ENCODE results near the gene CARHSP1.
"Not testable (repeated sequence)": the region's sequence is repeated elsewhere in the genome, so short reads cannot be mapped to it uniquely, and the experiment has no call there.

The CARHSP1 gene

DNA sequence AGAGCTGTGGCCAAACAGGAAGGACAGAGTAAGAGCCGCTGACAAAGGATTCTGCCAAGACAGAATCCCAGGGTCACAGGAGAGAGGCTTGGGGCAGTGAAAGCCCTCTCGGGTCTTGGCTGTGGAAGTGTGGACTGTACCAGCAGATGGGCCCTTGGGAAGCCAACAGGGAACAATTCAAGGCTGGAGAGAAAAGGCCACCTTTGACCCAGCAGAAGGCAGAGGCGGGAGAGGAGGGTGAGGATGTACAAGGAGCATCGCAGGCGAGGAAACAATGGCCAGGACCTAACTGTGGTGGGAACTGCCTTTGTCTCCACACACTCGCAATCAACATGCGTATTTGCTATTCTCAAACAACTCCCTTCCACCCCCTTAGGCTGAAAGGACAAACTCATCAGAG is 15.7 kb downstream of the CARHSP1 start:
- no peak for DNase-seq

DNA sequence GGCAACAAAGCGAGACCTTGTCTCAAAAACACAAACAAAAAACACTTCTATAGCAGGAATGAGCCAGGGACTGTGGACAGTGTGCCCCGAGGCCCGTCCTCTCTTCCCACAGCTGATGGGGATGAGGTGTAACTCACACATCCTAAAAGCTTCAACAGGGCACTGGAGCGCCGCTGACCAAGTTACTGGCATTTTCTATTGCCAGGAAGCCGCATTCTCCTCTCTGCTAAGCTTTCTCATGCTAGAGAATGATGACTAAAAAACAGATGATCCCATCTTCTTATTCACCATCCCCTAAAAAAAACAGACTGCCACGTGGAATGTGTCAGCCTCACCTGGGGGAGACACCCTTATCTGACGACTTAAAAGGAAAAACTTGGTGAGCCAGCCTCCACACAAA is 16.3 kb downstream of the CARHSP1 start:
- no peak for DNase-seq

DNA sequence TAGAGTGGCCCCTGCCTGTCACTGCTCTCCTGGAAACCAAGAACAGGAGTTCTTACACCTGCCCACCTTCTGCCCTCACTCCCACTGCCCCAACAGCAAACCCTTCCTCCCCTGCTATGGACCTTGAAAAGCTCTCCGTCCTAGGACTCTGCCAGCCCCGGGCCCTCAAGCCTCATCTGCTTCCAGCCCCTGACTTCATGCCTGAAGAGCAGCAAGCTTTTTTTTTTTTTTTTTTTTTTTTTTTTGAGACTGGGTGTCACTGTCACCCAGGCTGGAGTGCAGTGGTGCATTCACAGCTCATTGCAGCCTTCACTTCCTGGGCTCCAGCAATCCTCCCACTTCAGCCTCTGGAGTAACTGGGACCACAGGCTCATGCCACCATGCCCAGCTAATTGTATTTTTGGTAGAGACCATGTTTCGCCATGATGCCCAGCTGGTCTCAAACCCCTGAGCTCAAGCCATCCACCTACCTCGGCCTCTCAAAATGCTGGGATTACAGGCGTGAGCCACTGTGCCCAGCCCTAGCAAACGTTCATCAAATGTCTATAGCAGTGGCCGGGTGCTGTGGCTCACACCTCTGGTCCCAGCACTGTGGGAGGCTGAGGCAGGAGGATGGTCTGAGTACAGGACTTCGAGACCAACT is 16.9 kb downstream of the CARHSP1 start:
- no peak for DNase-seq

DNA sequence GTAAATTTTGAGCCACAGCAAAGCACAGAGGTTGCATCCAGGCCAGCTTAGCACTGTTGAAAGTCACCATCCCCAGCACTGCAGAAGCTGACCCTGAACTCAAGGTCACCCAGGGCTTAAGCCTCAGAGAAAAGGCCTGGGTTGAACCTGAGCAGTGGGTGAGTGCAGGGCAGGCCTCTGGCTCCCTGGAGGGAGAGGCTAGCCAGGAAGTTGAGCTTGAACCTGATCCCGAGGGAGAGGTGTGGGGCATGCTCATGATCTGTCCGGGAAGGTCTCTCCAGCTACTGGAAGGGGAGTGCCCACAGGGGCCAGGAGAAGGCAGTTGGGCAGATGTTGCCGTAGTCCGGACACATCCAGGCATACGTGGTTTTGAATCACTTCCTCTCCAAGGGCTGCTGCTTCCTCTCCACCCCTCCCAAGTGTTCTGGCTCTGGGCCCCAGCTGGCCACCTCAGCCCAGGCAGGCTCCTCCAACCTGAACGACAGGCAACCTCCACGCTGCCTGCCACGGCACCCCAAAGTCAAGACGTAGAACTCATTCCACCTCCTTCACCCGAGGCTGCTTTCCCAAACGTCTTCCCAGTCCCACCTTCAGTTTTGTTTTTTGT is 18.4 kb downstream of the CARHSP1 start:
- peak; percentile 59 to 77 for DNase-seq

DNA sequence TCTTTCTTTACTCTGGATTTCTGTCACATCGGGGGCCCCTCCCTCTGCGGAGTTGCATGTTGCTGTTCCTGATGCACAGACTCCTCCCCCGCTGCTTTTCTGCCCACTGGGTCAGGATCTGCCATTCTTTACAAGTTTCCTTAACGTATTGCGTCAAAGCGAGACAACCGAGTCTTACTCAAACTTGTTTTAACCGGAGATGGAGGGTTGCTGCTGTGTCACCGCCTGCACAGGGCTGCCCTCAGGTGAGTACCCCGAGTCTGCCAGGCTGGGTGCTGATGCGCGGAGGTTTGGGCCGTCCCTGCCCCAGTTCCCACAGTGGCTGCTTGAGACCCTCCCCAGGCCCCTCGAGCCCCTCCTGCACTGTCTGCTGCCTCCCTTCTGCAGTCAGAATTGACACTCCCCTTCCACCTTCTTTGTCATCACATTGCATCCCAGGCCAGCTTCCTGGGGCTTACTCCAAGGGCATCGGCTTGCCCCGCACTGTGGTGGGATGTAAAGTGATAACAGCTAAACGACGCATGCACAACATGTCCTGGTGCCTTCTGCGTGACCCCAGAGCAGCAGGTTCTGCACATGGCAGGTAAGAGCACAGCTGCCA is 19.3 kb downstream of the CARHSP1 start:
- no peak for DNase-seq

DNA sequence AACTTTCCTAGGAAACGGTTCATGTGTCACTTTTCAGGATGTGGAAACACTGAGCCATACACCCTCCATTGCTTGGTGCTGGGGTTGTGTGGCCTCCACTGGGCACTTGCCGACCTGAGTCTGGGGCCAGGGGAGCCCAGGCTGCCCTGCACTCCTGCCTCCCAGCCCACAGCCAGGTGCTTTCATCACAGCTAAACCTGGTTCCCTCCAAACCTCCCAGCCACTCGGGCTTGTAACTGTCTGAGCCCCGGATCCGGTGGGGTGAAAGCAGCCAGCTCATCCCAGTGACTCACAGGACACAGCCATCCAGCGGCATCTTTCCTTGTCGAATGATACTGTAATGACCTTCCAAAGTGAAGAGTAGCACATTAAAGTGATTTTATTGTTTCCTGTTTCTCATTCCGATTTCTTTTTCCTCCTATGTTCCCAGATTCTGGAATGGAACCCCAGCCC is 19.8 kb downstream of the CARHSP1 start:
- no peak for DNase-seq

DNA sequence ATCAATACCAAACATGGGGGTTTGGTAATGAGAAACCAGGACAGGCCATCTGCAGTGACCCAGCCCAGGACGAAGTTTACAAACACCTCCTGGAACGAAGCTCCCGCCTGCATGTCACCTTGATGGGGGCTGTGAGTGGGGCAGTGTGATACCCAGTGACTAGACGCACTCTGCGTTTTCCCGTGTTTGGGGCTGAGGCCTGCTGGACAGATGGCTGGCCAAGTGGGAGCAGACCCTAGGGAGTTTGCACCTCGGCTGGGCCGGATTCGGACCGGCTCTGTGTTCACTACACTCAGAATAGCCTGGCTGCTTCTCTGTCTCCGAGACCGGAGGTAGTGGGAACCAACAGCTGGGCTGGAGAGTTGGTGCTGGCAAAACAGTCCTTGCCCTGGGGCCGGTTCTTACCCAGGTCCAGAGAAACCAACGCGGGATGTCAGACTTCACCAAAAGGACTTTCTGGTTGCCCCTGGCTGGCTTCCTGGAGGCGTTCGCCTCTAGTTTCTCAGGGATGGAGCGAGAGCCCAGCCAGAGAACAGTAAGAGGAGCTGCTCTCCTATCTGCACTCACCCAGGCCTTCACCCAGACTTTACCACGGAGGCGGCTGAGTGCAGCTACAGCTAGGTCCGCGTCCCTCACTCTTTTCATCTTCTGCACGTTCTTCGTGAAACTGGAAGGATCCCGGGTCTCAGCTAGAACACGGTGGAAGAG is 20.4 kb downstream of the CARHSP1 start:
- no peak for DNase-seq

DNA sequence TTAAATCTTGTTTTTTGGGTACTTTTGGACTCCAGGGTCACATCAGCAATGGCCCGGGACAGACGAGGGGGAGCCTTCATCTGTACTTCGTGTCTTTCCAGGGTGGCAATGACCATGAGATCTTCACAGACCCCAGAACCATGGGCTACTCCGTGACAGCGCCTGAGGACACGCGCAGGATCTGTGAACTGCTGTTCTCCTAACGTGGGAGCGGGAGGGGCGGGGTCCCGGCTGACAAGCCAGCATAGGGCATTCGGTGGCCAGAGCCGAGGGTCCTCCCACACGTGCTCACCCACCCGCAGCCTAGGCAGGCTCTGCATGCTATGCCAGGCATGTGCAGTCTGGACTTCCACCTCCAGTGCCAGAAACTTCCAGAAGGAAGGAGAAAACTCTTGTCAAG is 21.2 kb downstream of the CARHSP1 start:
- no peak for DNase-seq

DNA sequence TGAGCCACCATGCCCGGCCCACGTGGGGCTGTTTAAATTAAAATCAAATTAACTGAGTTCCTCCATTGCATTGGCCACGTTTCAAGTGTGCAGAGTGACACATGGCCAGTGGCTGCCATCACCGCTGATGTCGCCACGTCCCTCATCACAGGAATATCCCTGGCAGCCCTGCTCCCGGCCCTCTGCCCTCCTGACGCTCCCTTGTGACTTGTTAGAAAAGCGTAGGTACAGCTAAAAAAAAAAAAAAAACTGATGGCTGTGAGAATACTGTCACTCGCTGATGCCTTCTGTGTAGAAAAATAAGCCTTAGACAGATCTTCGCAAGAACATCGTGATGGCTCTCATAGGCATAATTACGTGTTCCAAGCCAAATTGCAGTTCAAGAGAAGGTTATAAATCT is 21.7 kb downstream of the CARHSP1 start:
- DNase-seq, result no peak

DNA sequence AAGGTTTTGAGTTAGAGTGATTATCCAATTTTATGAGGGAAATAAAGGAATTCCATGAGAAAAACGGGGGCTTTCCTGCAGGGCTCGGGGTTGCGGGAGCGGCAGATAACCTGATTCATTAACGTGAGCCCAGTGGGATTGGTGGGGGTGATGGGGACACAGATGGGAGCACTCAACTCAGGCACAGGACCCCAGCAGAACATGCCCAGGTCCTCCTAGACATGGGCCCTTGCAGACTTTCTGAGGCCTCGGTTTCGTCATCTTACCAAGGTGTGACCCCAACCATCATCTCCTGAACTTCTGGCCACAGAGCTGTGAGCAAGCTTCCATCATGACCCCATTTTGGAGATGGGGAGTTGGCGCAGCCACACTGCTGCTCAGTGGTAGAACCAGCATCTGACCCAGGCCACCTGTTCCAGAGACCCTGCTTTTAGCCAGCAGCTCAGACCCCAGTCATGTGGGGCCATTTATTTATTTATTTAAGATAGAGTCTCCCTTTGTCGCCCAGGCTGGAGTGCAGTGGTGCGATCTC is 22.3 kb downstream of the CARHSP1 start:
- no peak for DNase-seq

DNA sequence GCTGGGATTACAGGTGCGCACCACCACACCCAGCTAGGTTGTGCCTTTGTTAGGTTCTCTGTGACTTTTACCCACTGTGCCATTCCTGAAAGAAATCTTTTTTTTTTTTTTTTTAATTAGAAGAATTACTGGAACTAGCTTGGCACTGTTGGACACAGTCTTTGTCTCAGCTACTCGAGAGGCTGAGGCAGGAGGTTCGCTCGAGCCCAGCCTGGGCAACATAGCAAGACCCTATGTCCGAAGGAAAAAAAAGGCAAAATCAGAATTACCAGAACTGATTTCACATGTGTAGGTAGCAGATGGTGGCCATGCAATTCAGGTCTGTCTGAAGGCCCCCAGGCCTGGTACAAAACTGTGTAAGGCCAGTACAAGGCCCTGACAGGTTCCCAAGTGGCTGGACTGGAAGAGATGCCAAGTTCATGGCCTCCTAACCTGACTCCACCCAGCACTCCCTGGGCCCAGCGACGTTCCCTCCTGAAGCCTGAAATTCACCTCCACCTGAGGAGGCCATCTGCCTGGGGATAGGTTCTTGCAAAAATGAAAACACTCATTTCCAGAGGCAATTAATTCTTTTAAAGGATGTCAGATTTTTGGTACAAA is 23.0 kb downstream of the CARHSP1 start:
- no peak for DNase-seq

DNA sequence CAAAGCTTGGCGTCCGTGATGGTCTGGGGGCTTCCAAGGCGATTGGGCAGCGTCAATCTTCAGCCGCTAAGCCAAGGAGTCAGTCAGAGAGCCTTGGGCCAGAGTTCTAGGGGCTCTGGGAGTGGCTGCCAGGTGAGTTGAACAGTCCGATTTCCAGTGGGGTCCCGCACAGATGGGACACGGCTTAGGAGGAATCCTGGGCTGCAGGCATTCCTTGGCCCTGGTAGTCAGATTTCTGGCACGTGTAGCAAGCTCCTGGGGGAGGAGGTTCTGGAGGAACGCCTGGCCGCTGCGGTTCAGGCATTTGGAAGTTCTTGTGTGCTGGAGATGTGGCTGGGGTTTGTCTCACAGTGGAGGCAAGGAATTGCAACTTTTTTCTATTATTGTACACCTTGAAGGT is 25.5 kb downstream of the CARHSP1 start:
- DNase-seq, result not testable (repeated sequence)

DNA sequence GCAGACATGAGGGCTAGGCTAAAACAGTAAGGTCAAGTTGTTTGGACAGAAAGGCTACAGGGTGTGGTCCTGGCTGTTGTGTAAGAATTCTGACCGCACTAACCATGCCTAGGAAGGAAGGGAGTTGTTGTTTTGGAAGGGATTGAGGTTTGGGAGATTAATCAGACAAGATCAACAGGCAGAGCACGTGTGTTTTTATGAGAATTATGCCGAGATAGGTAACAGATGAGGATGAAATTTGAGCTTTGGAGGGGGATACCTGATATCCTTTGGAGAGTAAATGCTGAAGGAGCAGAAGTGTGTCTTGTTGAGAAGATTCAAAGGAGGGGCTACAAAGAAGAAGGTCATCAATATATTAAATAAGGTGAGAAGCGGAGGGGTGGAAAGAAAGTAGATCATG is 26.8 kb downstream of the CARHSP1 start:
- not testable (repeated sequence) for DNase-seq

DNA sequence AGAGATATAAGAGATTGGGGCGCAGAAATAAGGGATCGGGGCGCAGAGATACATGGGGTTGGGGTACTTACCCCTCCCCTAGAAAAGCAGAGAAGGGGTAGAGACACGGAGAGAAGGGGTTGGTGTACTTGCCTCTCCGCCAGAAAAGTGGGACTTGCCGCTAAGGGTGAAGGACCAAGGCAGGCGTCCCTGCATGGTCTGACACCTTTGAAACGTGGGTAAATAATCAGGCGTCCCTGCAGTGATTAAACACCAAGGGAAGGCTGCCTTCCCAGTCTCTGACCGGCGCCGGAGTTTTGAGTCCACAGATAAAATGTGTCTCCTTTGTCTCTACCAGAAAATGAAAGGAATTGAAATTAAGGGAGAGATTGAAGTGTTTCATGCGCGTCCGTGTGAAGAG is 31.2 kb downstream of the CARHSP1 start:
- DNase-seq, result not testable (repeated sequence)

DNA sequence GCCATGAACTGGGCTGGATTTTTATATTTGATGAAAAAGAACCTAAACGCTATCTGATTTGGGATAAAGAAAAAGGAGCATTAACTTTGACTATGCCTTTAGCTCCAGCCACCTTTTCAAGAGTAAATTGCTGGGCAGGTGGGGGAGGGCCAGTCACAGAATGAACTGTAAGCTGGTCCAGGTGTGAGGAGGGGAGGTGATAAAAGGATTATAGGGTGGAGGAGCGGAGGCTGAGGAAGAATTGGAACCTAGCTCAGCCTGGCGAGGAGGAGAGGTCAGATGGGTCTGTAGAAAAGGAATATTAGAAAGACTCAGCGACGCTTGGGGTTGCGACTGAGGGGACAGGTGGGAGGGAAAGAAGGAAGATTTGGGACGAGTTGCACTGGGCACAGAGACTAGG is 32.0 kb downstream of the CARHSP1 start:
- DNase-seq, result not testable (repeated sequence)

DNA sequence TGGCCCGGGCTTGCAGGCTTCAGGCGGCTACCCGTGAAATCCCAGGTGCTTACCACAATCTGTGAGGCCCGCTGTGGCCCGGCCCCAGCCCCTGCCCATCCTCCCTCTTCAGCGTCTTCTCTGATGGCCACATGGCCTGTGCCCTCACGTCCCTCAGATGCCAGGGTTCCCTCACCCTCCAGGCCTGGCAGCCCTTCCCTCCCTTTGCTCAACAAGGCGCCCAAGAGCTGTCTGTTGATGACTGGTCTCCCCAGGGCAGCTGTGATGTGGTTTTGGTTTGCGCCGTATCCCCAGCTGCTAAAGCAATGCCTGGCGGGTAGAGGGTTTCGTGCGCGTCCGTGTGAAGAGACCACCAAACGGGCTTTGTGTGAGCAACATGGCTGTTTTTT is 36.1 kb downstream of the CARHSP1 start:
- no peak for DNase-seq

DNA sequence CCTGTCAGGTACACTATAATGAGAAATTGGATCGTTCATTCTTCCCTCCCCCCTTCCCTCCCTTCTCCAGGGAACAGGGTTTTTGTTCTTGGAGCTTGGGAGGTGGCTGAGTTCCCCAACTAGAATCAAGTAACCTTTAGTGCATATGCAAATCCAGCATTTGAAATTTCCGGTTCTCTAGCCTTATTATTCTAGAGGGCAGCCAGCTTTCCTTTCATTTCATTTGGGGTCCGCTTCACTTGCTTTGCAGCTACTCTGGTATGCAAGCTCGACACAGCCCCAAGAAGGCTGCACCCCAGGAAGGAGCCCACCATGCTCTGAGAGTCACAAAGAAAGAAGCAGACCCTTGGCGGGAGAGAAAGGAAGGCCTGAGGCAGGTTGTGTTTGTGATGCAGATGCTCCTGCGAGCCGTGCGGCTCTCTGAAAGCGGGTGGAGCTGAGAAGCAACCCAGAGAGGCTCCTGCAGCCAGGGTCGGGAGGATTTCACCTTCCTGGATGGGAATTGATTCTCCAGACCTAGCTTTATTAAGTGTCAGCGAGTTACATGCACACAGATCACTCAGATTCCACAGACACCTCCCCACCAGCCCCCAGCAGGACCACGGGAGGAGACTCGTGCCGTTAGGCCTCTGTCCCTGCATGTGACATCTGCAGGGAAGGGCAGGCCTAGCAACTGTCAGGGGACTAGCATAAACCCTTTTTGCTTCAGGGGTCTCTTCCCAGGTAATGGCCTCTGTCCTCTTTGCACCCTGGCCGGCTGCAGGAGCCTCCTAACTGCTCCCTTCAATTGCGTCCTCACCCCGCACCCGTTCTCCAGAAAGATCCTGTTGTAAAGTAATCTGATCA is 36.7 kb downstream of the CARHSP1 start:
- DNase-seq, result no peak

DNA sequence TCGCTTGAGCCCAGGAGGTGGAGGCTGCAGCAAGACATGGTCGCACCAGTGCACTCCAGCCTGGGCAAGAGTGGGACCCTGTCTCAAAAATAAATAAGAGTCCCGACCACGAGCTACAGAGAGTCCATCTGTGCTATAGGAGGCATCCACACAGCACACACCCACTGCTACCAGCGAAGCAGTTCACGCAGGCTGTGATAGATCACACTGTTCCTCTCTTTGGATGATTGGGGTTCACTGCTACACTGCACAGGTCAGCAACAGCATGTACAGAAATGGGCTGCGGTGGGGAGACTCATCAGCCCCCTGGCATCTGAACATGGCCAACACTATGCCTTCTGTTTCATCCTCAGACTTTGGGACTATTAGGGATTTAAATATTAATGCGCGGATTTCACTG is 37.4 kb downstream of the CARHSP1 start:
- DNase-seq, result no peak

DNA sequence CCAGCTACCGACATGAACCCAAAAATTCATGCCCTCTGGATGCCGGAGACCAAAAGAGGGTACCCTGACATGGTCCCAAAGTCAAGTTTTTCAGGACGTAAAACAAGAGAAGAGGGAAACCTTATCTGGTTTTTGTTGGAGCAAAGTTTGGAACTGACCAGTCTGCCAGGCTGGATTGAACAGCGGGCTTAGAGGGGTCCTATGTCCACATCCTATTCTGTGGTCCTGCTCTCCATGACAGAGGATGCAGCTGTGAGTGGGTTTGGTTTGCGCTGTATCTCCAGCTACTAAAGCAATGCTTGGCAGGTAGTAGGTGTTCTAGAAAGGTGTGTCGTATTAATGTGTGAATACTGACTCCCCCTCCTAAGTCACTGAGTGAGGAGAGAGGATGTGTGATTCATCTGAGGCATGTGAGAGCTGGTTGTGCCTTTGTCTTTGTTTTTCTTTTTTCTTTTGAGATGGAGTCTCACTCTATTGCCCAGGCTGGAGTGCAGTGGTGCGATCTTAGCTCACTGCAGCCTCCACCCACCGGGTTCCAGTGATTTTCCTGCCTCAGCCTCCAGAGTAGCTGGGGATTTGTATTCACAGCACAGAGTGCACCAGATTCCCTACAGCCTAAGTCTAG is 40.2 kb downstream of the CARHSP1 start:
- no peak for DNase-seq

DNA sequence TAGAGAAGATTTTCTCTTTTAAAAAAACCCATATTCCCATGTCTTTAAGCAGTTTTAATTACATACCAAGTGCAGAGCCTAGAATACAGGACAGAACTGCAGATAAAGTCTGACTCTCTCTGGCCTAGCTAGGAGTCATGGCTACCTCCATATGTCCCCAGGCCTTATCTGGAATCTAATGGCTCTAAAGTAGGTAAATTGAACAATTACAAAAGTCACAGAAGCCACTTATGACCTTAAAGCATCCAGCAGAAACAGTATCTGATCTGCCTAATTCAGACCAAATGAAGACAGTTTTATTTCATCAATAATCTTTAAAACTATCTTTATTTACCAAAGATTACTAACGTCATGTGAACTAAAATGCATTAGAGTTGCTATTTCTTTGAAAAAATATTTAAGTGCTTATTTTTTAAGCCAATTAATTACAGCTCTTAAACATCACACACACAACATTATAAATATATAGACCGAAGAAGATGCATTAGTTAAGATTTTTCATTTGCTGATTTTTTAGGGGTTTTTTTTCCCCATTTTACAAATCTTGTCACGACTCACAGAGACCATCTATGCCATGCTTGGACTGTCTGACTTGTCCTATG is 42.4 kb downstream of the CARHSP1 start:
- no peak for DNase-seq

DNA sequence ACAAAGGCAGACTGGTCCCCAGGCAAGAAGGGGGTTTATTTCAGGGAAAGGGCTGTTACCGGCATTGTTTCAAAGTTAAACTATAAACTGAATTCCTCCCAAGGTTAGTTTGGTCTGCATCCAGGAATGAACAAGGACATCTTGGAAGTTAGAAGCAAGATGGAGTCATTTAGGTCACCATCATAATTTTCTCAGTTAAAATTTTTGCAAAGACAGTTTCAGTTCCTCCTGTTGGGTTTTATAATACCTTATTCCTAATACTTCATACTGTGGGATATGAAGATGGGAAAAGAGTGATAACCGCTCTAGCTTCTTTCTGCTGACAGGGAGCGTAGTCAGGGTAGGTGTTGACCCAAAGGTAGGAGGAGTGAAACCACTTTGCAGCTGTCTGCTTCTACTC is 46.4 kb downstream of the CARHSP1 start:
- DNase-seq, result no peak

Measured in Kasumi-1 (cell line).